GM12875 (cell line): ENCODE results near the gene PHLDA1.

Experiments
- H3K4me3 ChIP-seq: one replicate; pipeline ENCODE4 v1.5.1; 2011; ENCODE audit warnings: low read depth, low read length, control low read depth
- TF ChIP-seq, protein P1 (sequence below): IDR thresholded peaks from 2 replicates; pipeline ENCODE4 v1.5.1; 2011; ENCODE audit warnings: low read depth, mild to moderate bottlenecking, control low read depth, inconsistent platforms, low read length, moderate library complexity, borderline replicate concordance; ENCODE audit not compliant: insufficient read depth

PHLDA1 gene

DNA sequence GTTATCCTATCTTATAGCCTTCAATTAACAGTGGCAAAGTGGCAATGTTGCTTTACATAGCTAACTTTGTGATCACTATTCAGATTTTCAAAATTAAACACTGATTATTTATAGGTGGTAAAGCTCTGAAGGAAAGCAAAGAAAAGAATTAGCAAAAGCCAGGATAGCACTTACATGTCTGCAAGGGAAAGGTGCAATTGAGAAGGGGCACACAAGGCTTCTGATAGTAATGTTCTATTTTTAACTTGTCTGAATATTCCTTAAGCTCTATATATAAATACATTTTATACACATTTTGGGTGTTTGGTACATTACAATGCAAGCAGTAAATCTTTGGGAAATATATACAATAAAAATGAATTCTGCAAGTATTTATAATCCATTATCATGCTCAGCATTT is 42.0 kb upstream of the PHLDA1 start:
- no peak overlapping the region for H3K4me3 ChIP-seq
- TF ChIP-seq, protein P1, sequence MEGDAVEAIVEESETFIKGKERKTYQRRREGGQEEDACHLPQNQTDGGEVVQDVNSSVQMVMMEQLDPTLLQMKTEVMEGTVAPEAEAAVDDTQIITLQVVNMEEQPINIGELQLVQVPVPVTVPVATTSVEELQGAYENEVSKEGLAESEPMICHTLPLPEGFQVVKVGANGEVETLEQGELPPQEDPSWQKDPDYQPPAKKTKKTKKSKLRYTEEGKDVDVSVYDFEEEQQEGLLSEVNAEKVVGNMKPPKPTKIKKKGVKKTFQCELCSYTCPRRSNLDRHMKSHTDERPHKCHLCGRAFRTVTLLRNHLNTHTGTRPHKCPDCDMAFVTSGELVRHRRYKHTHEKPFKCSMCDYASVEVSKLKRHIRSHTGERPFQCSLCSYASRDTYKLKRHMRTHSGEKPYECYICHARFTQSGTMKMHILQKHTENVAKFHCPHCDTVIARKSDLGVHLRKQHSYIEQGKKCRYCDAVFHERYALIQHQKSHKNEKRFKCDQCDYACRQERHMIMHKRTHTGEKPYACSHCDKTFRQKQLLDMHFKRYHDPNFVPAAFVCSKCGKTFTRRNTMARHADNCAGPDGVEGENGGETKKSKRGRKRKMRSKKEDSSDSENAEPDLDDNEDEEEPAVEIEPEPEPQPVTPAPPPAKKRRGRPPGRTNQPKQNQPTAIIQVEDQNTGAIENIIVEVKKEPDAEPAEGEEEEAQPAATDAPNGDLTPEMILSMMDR: no peak

DNA sequence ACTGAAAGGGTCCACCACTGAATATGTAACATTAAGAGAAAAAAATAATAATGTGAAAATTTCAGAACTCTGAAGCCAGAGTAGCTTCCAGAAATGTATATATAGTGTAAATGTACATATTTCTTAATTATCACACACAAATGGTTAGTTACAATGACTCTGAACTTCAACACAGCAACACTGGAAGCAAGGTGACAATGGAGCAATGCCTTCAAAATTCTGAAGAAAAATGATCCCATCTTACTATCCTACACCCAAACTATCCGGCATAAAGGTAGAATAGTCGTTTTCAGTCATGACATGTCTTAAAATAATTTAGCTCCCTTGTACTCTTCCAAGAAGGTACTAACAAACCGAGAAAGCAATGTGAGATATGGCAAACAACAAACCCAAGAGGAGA is 41.0 kb upstream of the PHLDA1 start:
- H3K4me3 ChIP-seq: no peak overlapping the region
- TF ChIP-seq, protein P1: no peak

- TF ChIP-seq, protein P1: no peak
- no peak overlapping the region for H3K4me3 ChIP-seq
Observed at GRCh38 chr12:76069339-76069738, 37.8 kb upstream of the PHLDA1 start.

DNA sequence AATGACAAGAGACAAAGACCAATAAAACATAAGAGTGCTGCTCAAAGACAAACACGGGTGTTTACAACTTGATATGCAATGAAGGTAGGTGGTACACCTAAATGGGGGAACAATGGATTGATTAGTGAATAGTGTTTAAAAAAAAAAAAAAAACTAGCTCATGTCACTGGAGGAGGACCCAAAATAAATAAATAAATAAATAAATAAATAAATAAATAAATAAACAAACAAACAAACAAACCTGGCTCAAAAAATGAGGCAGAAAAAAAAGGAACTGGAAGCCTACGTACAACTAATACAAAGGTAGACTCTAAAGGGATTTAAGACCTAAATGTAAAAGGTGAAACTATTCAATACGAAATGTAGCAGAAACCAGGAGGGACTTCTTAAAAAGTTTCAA is 34.3 kb upstream of the PHLDA1 start:
- no peak overlapping the region for H3K4me3 ChIP-seq
- TF ChIP-seq, protein P1: no peak

GRCh38 chr12:76064904-76065303 is 33.3 kb upstream of the PHLDA1 start:
- TF ChIP-seq, protein P1: no peak
- no peak overlapping the region for H3K4me3 ChIP-seq

GRCh38 chr12:76060111-76060510 is 28.5 kb upstream of the PHLDA1 start:
- TF ChIP-seq, protein P1: no peak
- H3K4me3 ChIP-seq: no peak overlapping the region

DNA sequence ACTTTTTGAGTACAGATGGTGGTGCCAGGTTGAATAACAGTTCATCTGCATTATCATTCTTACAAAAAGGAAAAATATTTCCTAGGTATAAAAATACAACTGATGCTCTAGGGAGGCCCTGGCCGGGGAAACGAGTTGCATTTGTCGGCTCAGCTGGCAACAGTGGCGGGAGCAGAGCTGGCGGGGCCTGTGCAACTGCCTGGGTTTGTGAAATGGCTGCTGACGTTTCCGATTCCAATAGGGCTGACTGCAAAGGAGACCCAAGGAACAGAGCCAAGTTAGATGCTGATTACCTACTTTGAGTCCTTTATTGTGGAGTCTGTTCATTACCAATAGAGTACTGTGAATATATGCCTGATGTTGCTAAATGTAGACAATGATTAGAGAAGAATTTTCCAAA is 25.8 kb upstream of the PHLDA1 start:
- no peak overlapping the region for H3K4me3 ChIP-seq
- TF ChIP-seq, protein P1: no peak
